Activated CD4-positive, CD25-positive, alpha-beta regulatory T cell treated with anti-CD3 and anti-CD28 coated beads, Interleukin-2, amount 50 U/mL, for 16 hours (primary cell): ENCODE measurements around the gene EYS.
"Not testable (repeated sequence)": the region's sequence is repeated elsewhere in the genome, so short reads cannot be mapped to it uniquely, and the experiment has no call there.

Source experiments
- DNase-seq: peaks from one replicate; pipeline ENCODE4 v3.0.0-alpha.2; 2020; ENCODE audit warnings: low read depth, low spot score

Gene EYS

GRCh38 chr6:63795826-63796225 lies 1911.2 kb downstream of the EYS start:
- no peak for DNase-seq

GRCh38 chr6:63795006-63795405 lies 1912.0 kb downstream of the EYS start:
- DNase-seq, result no peak

- DNase-seq, result no peak
These were observed 1913.4 kb downstream of the EYS start for GRCh38 chr6:63793465-63794137.

- no peak for DNase-seq
These were observed 1914.1 kb downstream of the EYS start for GRCh38 chr6:63792736-63793464.

GRCh38 chr6:63790334-63790733 lies 1916.7 kb downstream of the EYS start:
- DNase-seq, result no peak

GRCh38 chr6:63789699-63790098 lies 1917.3 kb downstream of the EYS start:
- no peak for DNase-seq

- no peak for DNase-seq
These were observed 1918.5 kb downstream of the EYS start for GRCh38 chr6:63788569-63788968.

- no peak for DNase-seq
These were observed 1920.0 kb downstream of the EYS start for GRCh38 chr6:63787021-63787420.

- DNase-seq, result no peak
These were observed 1922.0 kb downstream of the EYS start for GRCh38 chr6:63785006-63785405.

GRCh38 chr6:63783096-63783495 lies 1923.9 kb downstream of the EYS start:
- DNase-seq, result no peak

GRCh38 chr6:63774961-63775360 lies 1932.1 kb downstream of the EYS start:
- DNase-seq, result no peak

- no peak for DNase-seq
These were observed 1933.8 kb downstream of the EYS start for GRCh38 chr6:63773200-63773599.

- DNase-seq, result no peak
These were observed 1941.2 kb downstream of the EYS start for GRCh38 chr6:63765828-63766227.

- DNase-seq, result no peak
These were observed 1942.6 kb downstream of the EYS start for GRCh38 chr6:63764318-63764916.

GRCh38 chr6:63760199-63760598 lies 1946.8 kb downstream of the EYS start:
- DNase-seq, result no peak

GRCh38 chr6:63759605-63760105 lies 1947.4 kb downstream of the EYS start:
- DNase-seq, result no peak

- DNase-seq, result no peak
These were observed 1949.2 kb downstream of the EYS start for GRCh38 chr6:63757826-63758225.

GRCh38 chr6:63757275-63757674 lies 1949.8 kb downstream of the EYS start:
- not testable (repeated sequence) for DNase-seq

- no peak for DNase-seq
These were observed 1956.6 kb downstream of the EYS start for GRCh38 chr6:63750400-63750799.

GRCh38 chr6:63745784-63746183 lies 1961.2 kb downstream of the EYS start:
- no peak for DNase-seq

GRCh38 chr6:63744810-63745209 lies 1962.2 kb downstream of the EYS start:
- no peak for DNase-seq

- no peak for DNase-seq
These were observed 1963.3 kb downstream of the EYS start for GRCh38 chr6:63743691-63744090.

GRCh38 chr6:63742060-63742459 lies 1965.0 kb downstream of the EYS start:
- DNase-seq, result no peak
